Stimulated activated naive CD8-positive, alpha-beta T cell treated with anti-CD3 and anti-CD28 coated beads, Interleukin-15, amount 100 ng/mL, for 72 hours (primary cell): ENCODE data around the gene IGSF22.
"Not testable (repeated sequence)": the region's sequence is repeated elsewhere in the genome, so short reads cannot be mapped to it uniquely, and the experiment has no call there.

Experiments used
- ATAC-seq: fragments of 150-1000 bp; cut with Tn5 transposase; 2 replicates; pipeline ENCODE4 v1.10.0; 2021; ENCODE audit warnings: mild to moderate bottlenecking, moderate library complexity
- DNase-seq, 2 donors: peaks; one replicate each; pipeline ENCODE4 v3.0.0; 2021 to 2022
- H3K27ac Mint-ChIP-seq, 2 donors: one replicate each; pipeline ENCODE4 v1.8.0; 2022; ENCODE audit warnings: mild to moderate bottlenecking in 2 of 2, mixed read lengths in 2 of 2, moderate library complexity in 2 of 2
- H3K27me3 Mint-ChIP-seq: one replicate; pipeline ENCODE4 v1.8.0; 2022; ENCODE audit warnings: mixed read lengths
- H3K4me1 Mint-ChIP-seq: one replicate; pipeline ENCODE4 v1.8.0; 2022; ENCODE audit warnings: mild to moderate bottlenecking, mixed read lengths
- H3K4me3 Mint-ChIP-seq, 2 donors: one replicate each; pipeline ENCODE4 v1.8.0; 2022; ENCODE audit warnings: mild to moderate bottlenecking in 2 of 2, mixed read lengths in 2 of 2, moderate library complexity in 1 of 2
- H3K9me3 Mint-ChIP-seq, 2 donors: one replicate each; pipeline ENCODE4 v1.8.0; 2022; ENCODE audit warnings: mixed read lengths in 2 of 2

IGSF22 gene

DNA sequence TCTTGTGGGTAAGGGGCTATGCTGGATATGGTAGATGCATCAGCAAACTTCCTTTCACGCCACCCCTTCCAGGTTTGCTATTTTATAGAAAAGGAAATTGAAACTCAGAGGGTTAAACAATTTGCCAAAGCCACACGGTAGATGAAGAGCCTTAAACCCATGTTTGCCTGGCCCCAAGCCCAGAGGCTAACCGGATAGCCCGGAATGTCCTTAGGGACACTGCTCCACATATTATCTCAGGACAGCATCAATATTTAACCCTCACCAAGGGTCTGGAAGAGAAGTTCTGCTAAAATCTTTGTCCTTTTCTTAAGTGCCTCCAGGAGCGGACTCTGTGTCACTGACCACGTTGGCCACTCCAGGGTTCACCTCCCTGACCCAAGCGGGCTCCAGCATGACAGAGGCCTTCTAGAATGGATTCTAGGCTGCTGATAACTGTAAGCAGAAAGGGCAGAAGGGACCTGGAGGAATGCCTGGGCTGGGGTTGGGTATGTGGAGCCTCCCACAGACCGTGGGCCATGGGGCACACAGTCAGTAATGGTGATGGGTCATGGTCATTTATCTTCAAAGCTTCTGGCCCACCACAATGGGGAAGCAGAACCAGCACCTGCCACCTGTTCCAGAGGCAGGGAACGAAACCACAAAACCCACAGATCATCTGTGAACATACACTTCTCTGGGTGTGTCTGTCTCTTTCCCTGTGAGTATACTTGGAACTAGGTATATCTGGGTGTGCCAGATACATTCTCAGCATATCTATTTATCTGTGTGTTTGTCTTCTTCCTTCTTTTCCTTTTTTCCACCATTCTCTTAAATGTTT is 32.8 kb downstream of the IGSF22 start:
- no peak for ATAC-seq
- H3K4me3 Mint-ChIP-seq, result no peak overlapping the region
- no peaks in the 10 kb centered on the region for H3K27me3 Mint-ChIP-seq
- no peak overlapping the region for H3K27ac Mint-ChIP-seq
- no peak for DNase-seq
- H3K4me1 Mint-ChIP-seq, result peaks cover 10% of the 10 kb centered on the region
- no peaks in the 10 kb centered on the region for H3K9me3 Mint-ChIP-seq

DNA sequence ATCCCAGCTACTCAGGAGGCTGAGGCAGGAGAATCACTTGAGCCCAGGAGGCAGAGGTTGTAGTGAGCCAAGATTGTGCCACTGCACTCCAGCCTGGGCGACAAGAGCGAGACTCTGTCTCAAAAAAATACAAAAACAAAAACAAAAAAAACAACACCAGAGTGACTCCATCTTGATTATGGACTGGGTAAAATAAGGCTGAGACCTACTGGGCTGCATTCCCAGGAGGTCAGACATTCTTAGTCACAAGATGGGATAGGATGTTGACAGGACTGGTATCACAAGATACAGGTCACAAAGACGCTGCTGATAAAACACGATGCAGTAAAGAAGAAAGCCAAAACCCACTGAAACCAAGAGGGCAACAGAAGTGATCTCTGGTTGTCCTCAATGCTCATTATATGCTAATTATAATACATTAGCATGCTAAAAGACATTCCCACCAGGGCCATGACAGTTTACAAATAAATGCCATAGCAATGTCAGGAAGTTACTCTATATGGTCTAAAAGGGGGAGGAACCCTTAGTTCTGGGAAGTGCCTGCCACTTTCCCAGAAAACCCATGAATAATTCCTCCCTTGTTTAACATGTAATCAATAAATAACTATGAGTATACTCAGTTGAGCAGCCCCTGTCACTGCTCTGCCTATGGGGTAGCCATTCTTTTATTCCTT is 34.4 kb downstream of the IGSF22 start:
- not testable (repeated sequence) for H3K27me3 Mint-ChIP-seq, H3K9me3 Mint-ChIP-seq, H3K4me1 Mint-ChIP-seq, H3K4me3 Mint-ChIP-seq, DNase-seq
- ATAC-seq, result peak; percentile 31
- peak overlapping the region in 1 of 2 donors; percentile 54 for H3K27ac Mint-ChIP-seq

DNA sequence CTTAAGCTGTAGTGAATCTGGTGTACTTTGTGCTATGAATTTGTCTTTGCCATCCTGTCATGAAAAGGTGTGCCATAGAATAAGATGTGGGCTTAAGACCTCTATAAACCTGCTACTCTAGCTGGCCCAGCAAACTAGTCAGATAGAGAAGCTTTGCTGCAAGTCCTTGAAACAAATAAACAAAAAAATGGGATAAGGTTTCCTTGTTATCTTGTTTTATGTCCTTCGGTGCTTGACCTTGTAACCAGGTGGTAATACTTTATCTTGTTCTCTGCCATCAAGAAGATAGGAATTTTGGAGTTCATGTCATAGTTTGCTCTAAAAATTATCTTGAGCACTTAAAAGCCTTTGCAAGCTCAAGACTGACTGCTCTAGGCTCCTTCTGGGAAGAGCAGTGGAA is 41.7 kb downstream of the IGSF22 start:
- no peaks in the 10 kb centered on the region for H3K9me3 Mint-ChIP-seq
- peaks cover 6% of the 10 kb centered on the region for H3K4me1 Mint-ChIP-seq
- H3K27ac Mint-ChIP-seq, result no peak overlapping the region
- DNase-seq (no peak), ATAC-seq (no peak)
- H3K27me3 Mint-ChIP-seq, result no peaks in the 10 kb centered on the region
- H3K4me3 Mint-ChIP-seq, result no peak overlapping the region

DNA sequence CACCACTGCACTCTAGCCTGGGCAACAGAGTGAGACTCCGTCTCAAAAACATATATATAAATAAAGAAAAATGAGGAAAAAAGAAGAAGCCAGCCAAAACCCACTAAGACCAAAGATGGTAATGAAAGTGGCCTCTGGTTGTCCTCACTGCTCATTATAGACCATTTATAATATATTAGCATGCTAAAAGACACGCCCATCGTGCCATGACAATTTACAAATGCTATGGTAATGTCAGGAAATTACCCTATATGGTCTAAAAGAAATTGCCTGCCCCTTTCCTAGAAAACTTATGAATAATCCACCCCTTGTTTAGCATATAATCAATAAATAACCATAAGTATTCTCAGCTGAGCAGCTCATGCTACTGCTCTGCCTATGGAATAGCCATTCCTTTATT is 43.5 kb downstream of the IGSF22 start:
- Mint-ChIP-seq H3K27ac (no peak overlapping the region), H3K27me3 (no peaks in the 10 kb centered on the region), H3K4me1 (peaks cover 10% of the 10 kb centered on the region), H3K9me3 (no peaks in the 10 kb centered on the region), H3K4me3 (no peak overlapping the region)
- DNase-seq (no peak), ATAC-seq (no peak)

DNA sequence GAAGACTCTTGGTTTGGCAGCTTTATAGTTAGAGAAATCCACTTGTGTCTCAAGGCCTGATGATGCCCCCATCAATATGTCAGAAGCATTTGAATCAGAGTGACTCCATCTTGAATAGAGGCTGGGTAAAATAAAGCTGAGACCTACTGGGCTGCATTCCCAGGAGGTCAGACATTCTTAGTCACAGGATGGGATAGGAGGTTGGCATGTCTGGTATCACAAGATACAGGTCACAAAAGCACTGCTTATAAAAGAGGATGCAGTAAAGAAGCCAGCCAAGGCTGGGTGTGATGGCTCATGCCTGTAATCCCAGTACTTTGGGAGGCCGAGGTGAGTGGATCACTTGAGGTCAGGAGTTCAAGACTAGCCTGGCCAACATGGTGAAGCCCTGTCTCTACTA is 44.0 kb downstream of the IGSF22 start:
- ATAC-seq, H3K27me3 Mint-ChIP-seq, DNase-seq, H3K27ac Mint-ChIP-seq, H3K9me3 Mint-ChIP-seq, H3K4me3 Mint-ChIP-seq: not testable (repeated sequence)
- H3K4me1 Mint-ChIP-seq, result peaks cover 10% of the 10 kb centered on the region

DNA sequence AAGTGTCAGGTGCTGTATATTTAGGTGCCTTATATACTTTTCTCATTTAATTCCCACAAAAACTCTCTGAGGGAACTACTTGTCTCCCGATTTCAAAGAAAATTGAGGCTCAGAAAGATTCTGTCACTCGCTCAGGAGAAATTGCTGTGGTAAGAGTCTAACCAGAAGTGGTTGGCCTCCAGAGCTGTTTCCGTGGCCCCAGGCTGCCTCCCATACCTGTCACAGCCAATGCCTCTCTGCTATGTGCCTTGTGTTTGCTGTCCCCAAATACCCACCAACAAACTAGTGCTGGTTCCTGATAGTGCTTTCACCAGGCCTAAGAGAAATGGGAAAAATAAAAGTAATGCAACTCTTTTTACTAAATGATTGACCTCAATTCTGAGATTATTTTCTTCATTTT is 48.4 kb downstream of the IGSF22 start:
- ATAC-seq (no peak), DNase-seq (no peak)
- H3K4me1 Mint-ChIP-seq, result peaks cover 28% of the 10 kb centered on the region
- no peaks in the 10 kb centered on the region for H3K27me3 Mint-ChIP-seq
- H3K4me3 Mint-ChIP-seq, result no peak overlapping the region
- no peaks in the 10 kb centered on the region for H3K9me3 Mint-ChIP-seq
- H3K27ac Mint-ChIP-seq, result no peak overlapping the region

DNA sequence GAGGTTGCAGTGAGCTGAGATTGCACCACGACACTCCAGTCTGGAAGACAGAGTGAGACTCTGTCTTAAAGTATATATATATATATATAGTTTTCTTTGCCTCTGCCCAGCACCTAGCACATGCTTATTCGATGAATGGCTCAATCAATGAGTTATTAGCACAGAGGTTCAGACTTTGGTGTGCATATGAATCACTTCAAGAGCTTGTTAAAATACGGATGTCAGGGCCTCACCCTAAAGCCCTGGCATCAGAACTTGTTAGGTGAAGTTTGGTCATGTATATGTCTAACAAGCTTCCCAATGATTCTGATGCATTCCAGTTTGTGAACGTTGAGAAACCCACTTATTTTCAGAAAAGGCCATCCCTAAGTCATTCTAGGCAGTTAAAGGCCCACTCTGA is 49.2 kb downstream of the IGSF22 start:
- ATAC-seq (no peak), DNase-seq (no peak)
- Mint-ChIP-seq H3K9me3 (no peaks in the 10 kb centered on the region), H3K27me3 (no peaks in the 10 kb centered on the region), H3K27ac (no peak overlapping the region), H3K4me1 (peaks cover 34% of the 10 kb centered on the region), H3K4me3 (no peak overlapping the region)

DNA sequence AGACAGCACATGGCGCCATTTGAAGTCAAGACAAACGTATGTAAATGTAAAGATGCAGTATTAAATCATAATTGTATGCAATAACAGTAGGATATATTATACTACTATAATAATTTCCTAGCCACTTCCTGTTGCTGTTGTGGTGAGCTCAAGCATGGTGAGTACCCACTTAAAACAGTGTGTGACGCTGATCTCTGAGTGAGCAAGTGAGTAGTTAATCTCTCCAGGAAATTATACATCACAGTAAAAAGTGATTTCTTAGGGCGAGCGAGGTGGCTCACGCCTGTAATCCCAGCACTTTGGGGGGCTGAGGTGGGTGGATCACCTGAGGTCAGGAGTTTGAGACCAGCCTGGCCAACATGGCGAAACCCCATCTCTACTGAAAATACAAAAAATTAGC is 53.8 kb downstream of the IGSF22 start:
- peak; percentile 98 for ATAC-seq
- peak overlapping the region; percentile 86 to 96 for H3K27ac Mint-ChIP-seq
- H3K4me1 Mint-ChIP-seq, result peaks cover 58% of the 10 kb centered on the region
- H3K27me3 Mint-ChIP-seq, H3K9me3 Mint-ChIP-seq: not testable (repeated sequence)
- H3K4me3 Mint-ChIP-seq, result peak overlapping the region; percentile 75 to 76
- peak; percentile 52 for DNase-seq

DNA sequence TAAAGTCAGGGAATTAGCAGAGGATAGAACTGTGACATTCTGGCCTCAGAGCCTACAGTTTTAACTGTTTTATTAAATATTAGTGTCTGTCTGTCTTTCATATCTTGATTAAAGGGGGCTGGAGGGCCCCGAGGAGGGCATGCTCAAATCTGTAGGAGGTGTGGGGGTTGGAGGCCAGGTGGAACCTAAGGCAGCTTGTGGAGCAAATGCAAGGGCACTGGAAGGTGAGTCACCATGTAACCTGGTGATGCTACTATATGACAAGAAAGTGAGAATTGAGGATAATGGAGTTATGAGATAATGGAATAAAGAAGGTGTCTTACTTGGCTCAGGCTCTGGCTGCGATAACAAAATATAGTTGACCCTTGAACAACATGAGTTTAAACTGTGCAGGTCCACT is 54.7 kb downstream of the IGSF22 start:
- no peaks in the 10 kb centered on the region for H3K27me3 Mint-ChIP-seq
- ATAC-seq (peak; percentile 31), DNase-seq (peak in 1 of 2 donors; percentile 5)
- peak overlapping the region in 1 of 2 donors; percentile 47 for H3K27ac Mint-ChIP-seq
- peaks cover 63% of the 10 kb centered on the region for H3K4me1 Mint-ChIP-seq
- H3K4me3 Mint-ChIP-seq, result peak overlapping the region in 1 of 2 donors; percentile 40
- H3K9me3 Mint-ChIP-seq, result no peaks in the 10 kb centered on the region

DNA sequence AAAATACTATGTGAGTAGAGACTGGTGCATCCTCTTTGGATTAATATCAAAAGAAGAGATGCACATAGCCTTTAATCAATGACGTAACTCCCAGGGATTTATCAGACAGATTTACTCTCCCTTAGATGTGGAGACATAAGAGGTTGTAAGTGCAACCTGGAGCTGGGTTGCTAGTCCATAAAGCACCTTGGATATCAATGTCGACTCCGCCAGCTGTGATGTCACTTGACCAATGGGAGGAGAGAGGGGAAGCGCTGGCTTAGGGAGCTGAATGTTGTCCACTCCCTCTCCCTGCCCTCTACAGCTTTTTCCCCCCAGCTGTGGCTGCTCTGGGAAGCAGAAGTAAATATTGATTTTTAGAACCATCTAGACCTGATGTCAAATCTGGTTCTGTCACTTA is 56.3 kb downstream of the IGSF22 start:
- no peaks in the 10 kb centered on the region for H3K9me3 Mint-ChIP-seq
- ATAC-seq, result no peak
- H3K27ac Mint-ChIP-seq, result no peak overlapping the region
- DNase-seq, result no peak
- H3K27me3 Mint-ChIP-seq, result no peaks in the 10 kb centered on the region
- peaks cover 64% of the 10 kb centered on the region for H3K4me1 Mint-ChIP-seq
- no peak overlapping the region for H3K4me3 Mint-ChIP-seq

DNA sequence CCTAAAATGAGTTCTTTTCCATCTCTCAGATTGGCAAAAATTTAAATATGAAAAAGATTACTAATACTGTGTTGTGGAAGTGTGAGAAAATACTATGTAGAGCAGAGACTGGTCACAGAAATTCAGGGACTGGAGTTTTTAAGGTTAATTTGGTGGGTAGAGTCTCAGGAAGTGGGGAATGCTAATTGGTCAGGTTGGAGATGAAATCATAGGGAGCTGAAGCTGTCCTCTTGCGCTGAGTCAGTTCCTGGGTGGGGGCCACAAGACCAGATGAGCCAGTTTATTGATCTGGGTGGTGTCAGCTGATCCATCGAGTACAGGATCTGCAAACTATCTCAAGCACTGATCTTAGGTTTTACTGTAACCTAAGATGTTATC is 56.8 kb downstream of the IGSF22 start:
- no peaks in the 10 kb centered on the region for H3K9me3 Mint-ChIP-seq
- DNase-seq (no peak), ATAC-seq (peak; percentile 51)
- H3K4me3 Mint-ChIP-seq, result peak overlapping the region; percentile 2 to 30
- H3K4me1 Mint-ChIP-seq, result peaks cover 64% of the 10 kb centered on the region
- no peaks in the 10 kb centered on the region for H3K27me3 Mint-ChIP-seq
- peak overlapping the region in 1 of 2 donors; percentile 77 for H3K27ac Mint-ChIP-seq

DNA sequence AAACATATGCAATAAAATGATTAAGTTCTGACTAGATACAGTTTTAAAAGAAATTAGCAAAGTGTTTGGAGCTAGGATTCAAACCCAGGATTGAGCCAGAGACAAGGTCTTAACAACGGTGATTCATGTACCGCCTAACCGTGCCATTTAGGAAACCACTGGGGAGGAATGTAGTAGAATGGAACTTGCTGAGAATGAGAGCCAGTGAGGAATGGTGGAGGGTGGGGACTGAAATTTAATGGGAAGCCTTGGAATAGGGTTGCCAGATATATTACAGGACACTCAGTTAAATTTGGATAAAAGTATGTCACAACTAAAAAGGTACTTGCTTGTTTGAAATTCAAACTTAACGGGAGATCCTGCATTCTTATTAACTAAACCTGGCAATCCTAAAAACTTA is 57.9 kb downstream of the IGSF22 start:
- no peak for ATAC-seq
- Mint-ChIP-seq H3K9me3 (no peaks in the 10 kb centered on the region), H3K4me1 (peaks cover 58% of the 10 kb centered on the region), H3K27me3 (no peaks in the 10 kb centered on the region), H3K4me3 (no peak overlapping the region), H3K27ac (no peak overlapping the region)
- no peak for DNase-seq

DNA sequence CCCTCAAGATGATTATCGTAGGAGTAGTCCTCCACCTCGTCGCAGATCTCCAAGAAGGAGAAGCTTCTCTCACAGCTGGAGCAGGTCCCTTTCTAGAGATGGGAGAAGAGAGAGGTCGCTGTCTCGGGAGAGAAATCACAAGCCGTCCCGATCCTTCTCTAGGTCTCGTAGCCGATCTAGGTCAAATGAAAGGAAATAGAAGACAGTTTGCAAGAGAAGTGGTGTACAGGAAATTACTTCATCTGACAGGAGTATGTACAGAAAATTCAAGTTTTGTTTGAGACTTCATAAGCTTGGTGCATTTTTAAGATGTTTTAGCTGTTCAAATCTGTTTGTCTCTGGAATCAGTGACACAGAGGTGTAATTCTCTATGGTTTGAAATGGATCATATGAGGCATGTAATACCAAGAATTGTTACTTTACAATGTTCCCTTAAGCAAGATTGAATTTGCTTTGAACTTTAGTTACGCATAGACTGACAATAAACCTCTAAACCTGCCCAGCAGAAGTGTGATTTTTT is 60.6 kb downstream of the IGSF22 start:
- H3K4me1 Mint-ChIP-seq, result peaks cover 37% of the 10 kb centered on the region
- DNase-seq, H3K27me3 Mint-ChIP-seq, H3K9me3 Mint-ChIP-seq: not testable (repeated sequence)
- ATAC-seq, result peak; percentile 46
- H3K27ac Mint-ChIP-seq, result peak overlapping the region in 1 of 2 donors; percentile 10
- peak overlapping the region; percentile 49 for H3K4me3 Mint-ChIP-seq

DNA sequence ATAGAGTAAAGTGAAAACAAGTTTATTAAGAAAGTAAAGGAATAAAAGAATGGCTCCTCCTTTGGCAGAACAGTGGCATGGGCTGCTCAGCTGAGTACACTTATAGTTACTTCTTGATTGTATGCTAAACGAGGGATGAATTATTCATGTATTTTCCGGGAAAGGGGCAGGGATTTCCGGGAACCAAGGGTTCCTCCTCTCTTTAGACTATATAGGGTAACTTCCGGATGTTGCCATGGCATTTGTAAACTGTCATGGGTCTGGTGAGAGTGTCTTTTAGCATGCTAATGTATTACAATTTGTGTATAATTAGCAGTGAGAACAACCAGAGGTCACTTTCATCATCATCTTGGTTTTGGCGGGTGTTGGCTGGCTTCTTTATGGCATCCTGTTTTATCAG is 68.3 kb downstream of the IGSF22 start:
- Mint-ChIP-seq H3K9me3 (no peaks in the 10 kb centered on the region), H3K27ac (no peak overlapping the region), H3K4me3 (no peak overlapping the region), H3K27me3 (no peaks in the 10 kb centered on the region), H3K4me1 (no peaks in the 10 kb centered on the region)
- ATAC-seq (no peak), DNase-seq (no peak)
